HG02759 (cell line): ENCODE results near the gene PARPBP.
"Not testable (repeated sequence)": the region's sequence is repeated elsewhere in the genome, so short reads cannot be mapped to it uniquely, and the experiment has no call there.

Source experiments
- ATAC-seq: cut with Tn5 transposase; IDR thresholded peaks from one replicate; pipeline ENCODE4 v1.9.1; 2021; ENCODE audit warnings: mild to moderate bottlenecking, moderate library complexity; ENCODE audit not compliant: unreplicated experiment

Gene PARPBP

GRCh38 chr12:102119674-102120563, at the start of gene PARPBP, which contains the start of gene NUP37:
Gene PARPBP, plus strand, starts transcription at chr12:102120183. Its CDS starts 3,706 bp downstream, at chr12:102123889.
Gene NUP37, minus strand, starts transcription at chr12:102120114. Its CDS starts 1,596 bp downstream, at chr12:102118518.
- ATAC-seq = peak; percentile 98

- ATAC-seq = not testable (repeated sequence)
Measured at GRCh38 chr12:102072092-102072491, 47.9 kb upstream of the PARPBP start.

GRCh38 chr12:102080842-102081241, 39.1 kb upstream of the PARPBP start:
- ATAC-seq = no peak

GRCh38 chr12:102089228-102089835, 30.7 kb upstream of the PARPBP start:
- ATAC-seq = not testable (repeated sequence)

GRCh38 chr12:102093319-102093718, 26.7 kb upstream of the PARPBP start:
- no peak for ATAC-seq

GRCh38 chr12:102095677-102096263, 24.2 kb upstream of the PARPBP start:
- no peak for ATAC-seq

GRCh38 chr12:102096855-102097254, 23.1 kb upstream of the PARPBP start:
- ATAC-seq = no peak

- ATAC-seq = no peak
Measured at GRCh38 chr12:102106905-102107304, 13.1 kb upstream of the PARPBP start.

GRCh38 chr12:102107970-102108369, 12.0 kb upstream of the PARPBP start:
- no peak for ATAC-seq

GRCh38 chr12:102110782-102111181, 9.2 kb upstream of the PARPBP start:
- no peak for ATAC-seq

GRCh38 chr12:102114212-102114611, 5.8 kb upstream of the PARPBP start:
- ATAC-seq = no peak

GRCh38 chr12:102116392-102116791, 3.6 kb upstream of the PARPBP start:
- ATAC-seq = no peak

GRCh38 chr12:102118874-102119273, 1.1 kb upstream of the PARPBP start:
- ATAC-seq = no peak

- ATAC-seq = no peak
Measured at GRCh38 chr12:102120564-102120873, 536 bp downstream of the PARPBP start.

GRCh38 chr12:102120886-102121285, 903 bp downstream of the PARPBP start:
- ATAC-seq = no peak

GRCh38 chr12:102121328-102121727, 1.3 kb downstream of the PARPBP start:
- ATAC-seq = not testable (repeated sequence)

GRCh38 chr12:102130720-102131119, 10.7 kb downstream of the PARPBP start:
- not testable (repeated sequence) for ATAC-seq

- ATAC-seq = not testable (repeated sequence)
Measured at GRCh38 chr12:102131442-102131841, 11.5 kb downstream of the PARPBP start.

GRCh38 chr12:102137619-102138018, 17.6 kb downstream of the PARPBP start:
- not testable (repeated sequence) for ATAC-seq

- ATAC-seq = not testable (repeated sequence)
Measured at GRCh38 chr12:102142866-102143373, 22.9 kb downstream of the PARPBP start.

GRCh38 chr12:102144221-102144620, 24.2 kb downstream of the PARPBP start:
- no peak for ATAC-seq
